GM12878 (cell line): ENCODE data around the gene DTX4. TPM values are rescaled to one million over a fixed set of nuclear protein-coding genes. Genes with fewer than 3 reads are reported as not detected.
A peak's percentile ranks its signal among the peaks of the same experiment; 100 is the strongest.

Source experiments
- BCL3 ChIP-seq: IDR thresholded peaks from 2 replicates; pipeline ENCODE4 v1.6.1; 2011; ENCODE audit warnings: borderline replicate concordance, low read depth, mild to moderate bottlenecking, moderate library complexity, low read length; ENCODE audit not compliant: insufficient read depth, poor library complexity, severe bottlenecking
- CBX3 ChIP-seq: fragments of 200-600 bp; sonication (generic); IDR thresholded peaks from 2 replicates; pipeline ENCODE4 v1.6.1; 2016; ENCODE audit warnings: low read depth, borderline replicate concordance
- GABPA ChIP-seq: IDR thresholded peaks from 2 replicates; pipeline ENCODE4 v1.6.1; 2014; ENCODE audit warnings: antibody characterized with exemption, low read depth, mild to moderate bottlenecking, inconsistent platforms
- HDAC2 ChIP-seq: fragments of 200-600 bp; sonication (generic); IDR thresholded peaks from 2 replicates; pipeline ENCODE4 v1.6.1; 2017
- NR2C2 ChIP-seq: IDR thresholded peaks from 2 replicates; pipeline ENCODE4 v1.6.1; 2011; ENCODE audit warnings: borderline replicate concordance, low read depth; ENCODE audit not compliant: control insufficient read depth, insufficient read length
- POLR2A ChIP-seq: IDR thresholded peaks from 2 replicates; pipeline ENCODE4 v1.6.1; 2011; ENCODE audit warnings: low read depth, mild to moderate bottlenecking, low read length
- SMC3 ChIP-seq: IDR thresholded peaks from 2 replicates; pipeline ENCODE4 v1.6.1; 2011; ENCODE audit warnings: low read length, improper control_type of control experiment, borderline replicate concordance
- SRF ChIP-seq, 2 experiments: IDR thresholded peaks; 2 replicates each; pipeline ENCODE4 v1.6.1; 2011; ENCODE audit warnings: low read depth in 2 of 2, low read length in 2 of 2, mild to moderate bottlenecking in 1 of 2, moderate library complexity in 1 of 2
- TCF3 ChIP-seq: IDR thresholded peaks from 2 replicates; pipeline ENCODE4 v1.6.1; 2012; ENCODE audit warnings: low read depth, mild to moderate bottlenecking, low read length, borderline replicate concordance; ENCODE audit not compliant: insufficient read depth
- YY1 ChIP-seq: IDR thresholded peaks from 2 replicates; pipeline ENCODE4 v1.6.1; 2011; ENCODE audit warnings: low read depth, mild to moderate bottlenecking, low read length
- polyA plus RNA-seq, 11 experiments: library from polyadenylated mRNA; depleted of rRNA in 4 of 11; unstranded in 6 of 11; stranded (reverse) in 5 of 11; fragments of >200 nt; fragmentation: Nextera tagmentation in 4 of 11; fragmentation: Illumina TruSeq in 1 of 11; extraction: Ambion mirVana in 4 of 11; extraction: Trizol in 1 of 11; gene quantifications; 1 replicate in 1 of 11; 2 replicates in 10 of 11; pipeline versions ENCODE4 v1.2.1 to v1.2.3, GENCODE V29; 2011 to 2016; ENCODE audit warnings: inconsistent platforms in 2 of 11, missing spikeins in 2 of 11, low read depth in 1 of 11
- total RNA-seq, 4 experiments: library from RNA; depleted of rRNA in 3 of 4; stranded (reverse); fragments of >200 nt in 3 of 4; fragmentation: Illumina TruSeq in 1 of 4; extraction: Trizol in 1 of 4; gene quantifications; 2 replicates each; pipeline versions ENCODE4 v1.2.1 to v1.2.3, GENCODE V29; 2013 to 2021
- TF ChIP-seq, protein P1 (sequence below): fragments of 450-650 bp; IDR thresholded peaks from 2 replicates; pipeline ENCODE4 v1.6.1; 2016; ENCODE audit warnings: mild to moderate bottlenecking, moderate library complexity, borderline replicate concordance
- TF ChIP-seq, protein P2 (sequence below): fragments of 450-650 bp; IDR thresholded peaks from 2 replicates; pipeline ENCODE4 v1.6.1; 2017; ENCODE audit warnings: mild to moderate bottlenecking, moderate library complexity
- TF ChIP-seq, protein P3 (sequence below): fragments of 450-650 bp; IDR thresholded peaks from 2 replicates; pipeline ENCODE4 v1.6.1; 2016; ENCODE audit warnings: mild to moderate bottlenecking
- TF ChIP-seq, protein P4 (sequence below): fragments of 450-650 bp; IDR thresholded peaks from 2 replicates; pipeline ENCODE4 v1.6.1; 2017; ENCODE audit warnings: antibody characterized with exemption, mild to moderate bottlenecking, moderate library complexity

DTX4 gene
- total and polyA plus RNA-seq, 10 of the 15 experiments (the other 5 are each of a cell fraction or from before 2014, with no cell fraction given) = 3.8 to 25.8 (median 10.5) TPM

DNA sequence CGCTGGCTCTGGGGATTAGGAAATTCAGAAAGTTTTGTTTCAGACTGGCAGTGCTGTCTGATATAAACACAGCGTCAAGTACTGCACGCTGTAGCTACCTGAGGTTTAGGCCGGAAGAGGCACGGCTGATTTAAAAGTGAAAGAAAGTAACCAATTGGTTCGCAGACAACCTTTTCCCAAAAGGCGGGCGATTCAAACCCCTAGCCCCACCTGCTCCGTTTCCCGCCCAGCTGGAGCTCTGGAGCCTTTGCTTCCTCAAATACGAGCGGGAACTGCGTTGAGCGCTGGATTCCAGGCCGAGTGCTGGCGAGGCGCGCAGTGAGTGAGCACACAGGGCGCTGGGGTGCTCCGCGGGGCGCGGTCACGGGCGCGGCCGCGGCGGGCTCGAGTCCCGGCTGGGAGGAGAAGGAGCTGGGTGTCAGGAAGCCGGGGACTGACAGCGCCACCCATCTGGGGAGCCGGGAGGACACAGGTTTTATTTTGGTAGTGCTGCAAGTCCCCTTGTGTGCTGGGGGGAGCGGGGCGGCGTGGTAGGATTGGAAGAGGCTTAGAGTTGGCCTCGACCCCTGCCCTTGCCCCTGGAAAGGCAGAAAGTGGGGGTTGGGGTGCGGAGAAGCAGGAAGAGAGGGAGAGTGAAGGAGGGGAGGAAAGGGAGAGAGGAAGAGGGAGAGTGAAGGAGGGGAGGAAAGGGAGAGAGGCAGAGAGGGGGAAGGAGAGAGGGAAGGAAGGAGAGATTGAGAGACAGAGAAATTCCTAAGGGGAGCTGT lies 27.2 kb upstream of the DTX4 start (continued):
- TF ChIP-seq NR2C2 = no peak
- TF ChIP-seq, protein P1, sequence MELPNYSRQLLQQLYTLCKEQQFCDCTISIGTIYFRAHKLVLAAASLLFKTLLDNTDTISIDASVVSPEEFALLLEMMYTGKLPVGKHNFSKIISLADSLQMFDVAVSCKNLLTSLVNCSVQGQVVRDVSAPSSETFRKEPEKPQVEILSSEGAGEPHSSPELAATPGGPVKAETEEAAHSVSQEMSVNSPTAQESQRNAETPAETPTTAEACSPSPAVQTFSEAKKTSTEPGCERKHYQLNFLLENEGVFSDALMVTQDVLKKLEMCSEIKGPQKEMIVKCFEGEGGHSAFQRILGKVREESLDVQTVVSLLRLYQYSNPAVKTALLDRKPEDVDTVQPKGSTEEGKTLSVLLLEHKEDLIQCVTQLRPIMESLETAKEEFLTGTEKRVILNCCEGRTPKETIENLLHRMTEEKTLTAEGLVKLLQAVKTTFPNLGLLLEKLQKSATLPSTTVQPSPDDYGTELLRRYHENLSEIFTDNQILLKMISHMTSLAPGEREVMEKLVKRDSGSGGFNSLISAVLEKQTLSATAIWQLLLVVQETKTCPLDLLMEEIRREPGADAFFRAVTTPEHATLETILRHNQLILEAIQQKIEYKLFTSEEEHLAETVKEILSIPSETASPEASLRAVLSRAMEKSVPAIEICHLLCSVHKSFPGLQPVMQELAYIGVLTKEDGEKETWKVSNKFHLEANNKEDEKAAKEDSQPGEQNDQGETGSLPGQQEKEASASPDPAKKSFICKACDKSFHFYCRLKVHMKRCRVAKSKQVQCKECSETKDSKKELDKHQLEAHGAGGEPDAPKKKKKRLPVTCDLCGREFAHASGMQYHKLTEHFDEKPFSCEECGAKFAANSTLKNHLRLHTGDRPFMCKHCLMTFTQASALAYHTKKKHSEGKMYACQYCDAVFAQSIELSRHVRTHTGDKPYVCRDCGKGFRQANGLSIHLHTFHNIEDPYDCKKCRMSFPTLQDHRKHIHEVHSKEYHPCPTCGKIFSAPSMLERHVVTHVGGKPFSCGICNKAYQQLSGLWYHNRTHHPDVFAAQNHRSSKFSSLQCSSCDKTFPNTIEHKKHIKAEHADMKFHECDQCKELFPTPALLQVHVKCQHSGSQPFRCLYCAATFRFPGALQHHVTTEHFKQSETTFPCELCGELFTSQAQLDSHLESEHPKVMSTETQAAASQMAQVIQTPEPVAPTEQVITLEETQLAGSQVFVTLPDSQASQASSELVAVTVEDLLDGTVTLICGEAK = peak; percentile 46; the same call in 1 of the 2 replicates
- TF ChIP-seq, protein P2, sequence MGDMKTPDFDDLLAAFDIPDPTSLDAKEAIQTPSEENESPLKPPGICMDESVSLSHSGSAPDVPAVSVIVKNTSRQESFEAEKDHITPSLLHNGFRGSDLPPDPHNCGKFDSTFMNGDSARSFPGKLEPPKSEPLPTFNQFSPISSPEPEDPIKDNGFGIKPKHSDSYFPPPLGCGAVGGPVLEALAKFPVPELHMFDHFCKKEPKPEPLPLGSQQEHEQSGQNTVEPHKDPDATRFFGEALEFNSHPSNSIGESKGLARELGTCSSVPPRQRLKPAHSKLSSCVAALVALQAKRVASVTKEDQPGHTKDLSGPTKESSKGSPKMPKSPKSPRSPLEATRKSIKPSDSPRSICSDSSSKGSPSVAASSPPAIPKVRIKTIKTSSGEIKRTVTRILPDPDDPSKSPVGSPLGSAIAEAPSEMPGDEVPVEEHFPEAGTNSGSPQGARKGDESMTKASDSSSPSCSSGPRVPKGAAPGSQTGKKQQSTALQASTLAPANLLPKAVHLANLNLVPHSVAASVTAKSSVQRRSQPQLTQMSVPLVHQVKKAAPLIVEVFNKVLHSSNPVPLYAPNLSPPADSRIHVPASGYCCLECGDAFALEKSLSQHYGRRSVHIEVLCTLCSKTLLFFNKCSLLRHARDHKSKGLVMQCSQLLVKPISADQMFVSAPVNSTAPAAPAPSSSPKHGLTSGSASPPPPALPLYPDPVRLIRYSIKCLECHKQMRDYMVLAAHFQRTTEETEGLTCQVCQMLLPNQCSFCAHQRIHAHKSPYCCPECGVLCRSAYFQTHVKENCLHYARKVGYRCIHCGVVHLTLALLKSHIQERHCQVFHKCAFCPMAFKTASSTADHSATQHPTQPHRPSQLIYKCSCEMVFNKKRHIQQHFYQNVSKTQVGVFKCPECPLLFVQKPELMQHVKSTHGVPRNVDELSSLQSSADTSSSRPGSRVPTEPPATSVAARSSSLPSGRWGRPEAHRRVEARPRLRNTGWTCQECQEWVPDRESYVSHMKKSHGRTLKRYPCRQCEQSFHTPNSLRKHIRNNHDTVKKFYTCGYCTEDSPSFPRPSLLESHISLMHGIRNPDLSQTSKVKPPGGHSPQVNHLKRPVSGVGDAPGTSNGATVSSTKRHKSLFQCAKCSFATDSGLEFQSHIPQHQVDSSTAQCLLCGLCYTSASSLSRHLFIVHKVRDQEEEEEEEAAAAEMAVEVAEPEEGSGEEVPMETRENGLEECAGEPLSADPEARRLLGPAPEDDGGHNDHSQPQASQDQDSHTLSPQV = no peak
- TF ChIP-seq CBX3 = no peak
- no peak for TF ChIP-seq SRF (IDR thresholded peaks at IDR 0.05; ENCODE audit: low read depth in 2 of 2, low read length in 2 of 2)
- no peak; the same call in 1 of the 2 replicates for TF ChIP-seq TCF3
- peak; percentile 87 for TF ChIP-seq POLR2A
- no peak for TF ChIP-seq SMC3
- TF ChIP-seq, protein P3, sequence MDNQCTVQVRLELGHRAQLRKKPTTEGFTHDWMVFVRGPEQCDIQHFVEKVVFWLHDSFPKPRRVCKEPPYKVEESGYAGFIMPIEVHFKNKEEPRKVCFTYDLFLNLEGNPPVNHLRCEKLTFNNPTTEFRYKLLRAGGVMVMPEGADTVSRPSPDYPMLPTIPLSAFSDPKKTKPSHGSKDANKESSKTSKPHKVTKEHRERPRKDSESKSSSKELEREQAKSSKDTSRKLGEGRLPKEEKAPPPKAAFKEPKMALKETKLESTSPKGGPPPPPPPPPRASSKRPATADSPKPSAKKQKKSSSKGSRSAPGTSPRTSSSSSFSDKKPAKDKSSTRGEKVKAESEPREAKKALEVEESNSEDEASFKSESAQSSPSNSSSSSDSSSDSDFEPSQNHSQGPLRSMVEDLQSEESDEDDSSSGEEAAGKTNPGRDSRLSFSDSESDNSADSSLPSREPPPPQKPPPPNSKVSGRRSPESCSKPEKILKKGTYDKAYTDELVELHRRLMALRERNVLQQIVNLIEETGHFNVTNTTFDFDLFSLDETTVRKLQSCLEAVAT = peak; percentile 49; the same call in 1 of the 2 replicates
- no peak for TF ChIP-seq YY1
- TF ChIP-seq HDAC2 = peak; percentile 99
- peak; percentile 65 for TF ChIP-seq GABPA
- TF ChIP-seq BCL3 = no peak
- TF ChIP-seq, protein P4, sequence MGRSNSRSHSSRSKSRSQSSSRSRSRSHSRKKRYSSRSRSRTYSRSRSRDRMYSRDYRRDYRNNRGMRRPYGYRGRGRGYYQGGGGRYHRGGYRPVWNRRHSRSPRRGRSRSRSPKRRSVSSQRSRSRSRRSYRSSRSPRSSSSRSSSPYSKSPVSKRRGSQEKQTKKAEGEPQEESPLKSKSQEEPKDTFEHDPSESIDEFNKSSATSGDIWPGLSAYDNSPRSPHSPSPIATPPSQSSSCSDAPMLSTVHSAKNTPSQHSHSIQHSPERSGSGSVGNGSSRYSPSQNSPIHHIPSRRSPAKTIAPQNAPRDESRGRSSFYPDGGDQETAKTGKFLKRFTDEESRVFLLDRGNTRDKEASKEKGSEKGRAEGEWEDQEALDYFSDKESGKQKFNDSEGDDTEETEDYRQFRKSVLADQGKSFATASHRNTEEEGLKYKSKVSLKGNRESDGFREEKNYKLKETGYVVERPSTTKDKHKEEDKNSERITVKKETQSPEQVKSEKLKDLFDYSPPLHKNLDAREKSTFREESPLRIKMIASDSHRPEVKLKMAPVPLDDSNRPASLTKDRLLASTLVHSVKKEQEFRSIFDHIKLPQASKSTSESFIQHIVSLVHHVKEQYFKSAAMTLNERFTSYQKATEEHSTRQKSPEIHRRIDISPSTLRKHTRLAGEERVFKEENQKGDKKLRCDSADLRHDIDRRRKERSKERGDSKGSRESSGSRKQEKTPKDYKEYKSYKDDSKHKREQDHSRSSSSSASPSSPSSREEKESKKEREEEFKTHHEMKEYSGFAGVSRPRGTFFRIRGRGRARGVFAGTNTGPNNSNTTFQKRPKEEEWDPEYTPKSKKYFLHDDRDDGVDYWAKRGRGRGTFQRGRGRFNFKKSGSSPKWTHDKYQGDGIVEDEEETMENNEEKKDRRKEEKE = no peak
